Prostate gland (tissue), 2 donors: ENCODE data around the gene ARHGEF38.

ENCODE experiments used
- CTCF ChIP-seq, 4 experiments: fragments of 200-600 bp in 2 of 4; fragments of 450-650 bp in 2 of 4; sonication (generic) in 2 of 4; IDR thresholded peaks; 1 replicate in 3 of 4; 2 replicates in 1 of 4; pipeline ENCODE4 v1.5.1; 2016 to 2019; ENCODE audit warnings: antibody characterized with exemption in 4 of 4, mild to moderate bottlenecking in 2 of 4, moderate library complexity in 2 of 4
- POLR2A ChIP-seq: fragments of 450-650 bp; IDR thresholded peaks from one replicate; pipeline ENCODE4 v1.6.1; 2016; ENCODE audit warnings: antibody characterized with exemption, mild to moderate bottlenecking

- TF ChIP-seq POLR2A (no peak), CTCF (IDR thresholded peaks at IDR 0.05) (no peak)
Observed at GRCh38 chr4:105662935-105663675, 110.7 kb downstream of the ARHGEF38 start.
